ENCODE results near the gene SLC25A27.

Gene SLC25A27

GRCh38 chr6:46651816-46652215, 959 bp upstream of the SLC25A27 start:
- no peak for DNase-seq

- no peak for DNase-seq
Observed at GRCh38 chr6:46652232-46652602, 558 bp upstream of the SLC25A27 start.

- no peak for DNase-seq
Observed at GRCh38 chr6:46653439-46654195, 842 bp downstream of the SLC25A27 start.

GRCh38 chr6:46655803-46656202, 3.0 kb downstream of the SLC25A27 start:
- DNase-seq: no peak

GRCh38 chr6:46657642-46658041, 4.9 kb downstream of the SLC25A27 start:
- no peak for DNase-seq

- DNase-seq: no peak
Observed at GRCh38 chr6:46661483-46661882, 8.7 kb downstream of the SLC25A27 start.

- no peak for DNase-seq
Observed at GRCh38 chr6:46667377-46667776, 14.6 kb downstream of the SLC25A27 start.

GRCh38 chr6:46674410-46674809, 21.6 kb downstream of the SLC25A27 start:
- no peak for DNase-seq

- DNase-seq: no peak
Observed at GRCh38 chr6:46676604-46677313, 24.0 kb downstream of the SLC25A27 start.

GRCh38 chr6:46677314-46677654, 24.5 kb downstream of the SLC25A27 start:
- DNase-seq: no peak

GRCh38 chr6:46684771-46685170, 32.0 kb downstream of the SLC25A27 start:
- no peak for DNase-seq

- no peak for DNase-seq
Observed at GRCh38 chr6:46687619-46688097, 34.9 kb downstream of the SLC25A27 start, which contains the start of gene TDRD6. TSS of gene TDRD6 (plus strand) at chr6:46687885. CDS start at chr6:46688129, 244 bp downstream.

GRCh38 chr6:46688117-46688965, 35.6 kb downstream of the SLC25A27 start:
- DNase-seq: no peak

GRCh38 chr6:46688966-46689335, 36.2 kb downstream of the SLC25A27 start:
- DNase-seq: no peak

GRCh38 chr6:46689657-46690056, 36.9 kb downstream of the SLC25A27 start:
- DNase-seq: no peak

GRCh38 chr6:46690141-46690755, 37.5 kb downstream of the SLC25A27 start:
- no peak for DNase-seq

GRCh38 chr6:46690911-46691451, 38.2 kb downstream of the SLC25A27 start:
- no peak for DNase-seq

- DNase-seq: no peak
Observed at GRCh38 chr6:46699970-46700369, 47.2 kb downstream of the SLC25A27 start.

GRCh38 chr6:46704562-46704961, 51.8 kb downstream of the SLC25A27 start:
- DNase-seq: no peak

- no peak for DNase-seq
Observed at GRCh38 chr6:46706464-46706863, 53.7 kb downstream of the SLC25A27 start.

- no peak for DNase-seq
Observed at GRCh38 chr6:46711491-46711890, 58.7 kb downstream of the SLC25A27 start.

GRCh38 chr6:46715141-46715540, 62.4 kb downstream of the SLC25A27 start:
- no peak for DNase-seq

- DNase-seq: no peak
Observed at GRCh38 chr6:46719099-46719498, 66.3 kb downstream of the SLC25A27 start.

Measured in right forelimb (tissue), 1 donor.